ENCODE measurements around the gene TMIE.

DNA sequence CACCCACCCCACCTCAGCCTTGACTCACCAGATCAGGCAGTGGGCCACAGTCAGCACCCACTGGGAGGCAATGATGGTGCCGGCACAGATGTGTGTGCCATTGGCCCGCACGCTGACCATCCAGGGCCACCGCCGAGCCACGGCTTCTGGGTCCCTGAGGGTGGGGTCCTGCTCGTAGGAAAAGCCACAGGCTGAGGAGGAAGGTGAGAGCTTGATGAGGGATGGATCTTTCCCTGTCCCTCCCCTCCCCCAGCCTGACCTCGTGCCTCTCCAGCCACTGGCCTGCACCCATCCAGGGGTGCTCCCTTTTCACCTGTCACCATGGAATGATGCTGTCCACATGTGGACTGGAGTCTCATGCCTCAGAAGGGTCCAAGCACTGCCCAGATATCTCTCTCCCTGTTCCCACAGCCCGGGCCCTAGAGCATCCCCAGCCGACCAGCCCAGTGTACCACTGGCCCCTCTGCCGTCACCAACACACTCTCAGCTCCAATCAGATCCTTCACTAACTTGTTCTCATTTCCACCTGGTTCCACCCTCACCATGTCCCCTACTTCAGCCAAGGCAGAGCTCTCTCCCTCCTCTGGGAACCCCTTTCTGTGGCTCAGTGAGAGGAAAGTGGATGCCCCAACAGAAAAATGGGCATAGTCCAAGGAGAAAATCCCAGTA, 14.4 kb downstream of the TMIE start:
- TF ChIP-seq CTCF (IDR thresholded peaks at IDR 0.05) (no peak), RFX5 (IDR thresholded peaks at IDR 0.05) (no peak), RAD21 (conservative IDR thresholded peaks at IDR 0.05 in 1 of 2, IDR thresholded peaks at IDR 0.05 in 1 of 2) (no peak), FOSL2 (IDR thresholded peaks at IDR 0.05) (no peak), FOSL2 (CRISPR knock-in tag; IDR thresholded peaks at IDR 0.05) (no peak)
- TF ChIP-seq, protein P1, sequence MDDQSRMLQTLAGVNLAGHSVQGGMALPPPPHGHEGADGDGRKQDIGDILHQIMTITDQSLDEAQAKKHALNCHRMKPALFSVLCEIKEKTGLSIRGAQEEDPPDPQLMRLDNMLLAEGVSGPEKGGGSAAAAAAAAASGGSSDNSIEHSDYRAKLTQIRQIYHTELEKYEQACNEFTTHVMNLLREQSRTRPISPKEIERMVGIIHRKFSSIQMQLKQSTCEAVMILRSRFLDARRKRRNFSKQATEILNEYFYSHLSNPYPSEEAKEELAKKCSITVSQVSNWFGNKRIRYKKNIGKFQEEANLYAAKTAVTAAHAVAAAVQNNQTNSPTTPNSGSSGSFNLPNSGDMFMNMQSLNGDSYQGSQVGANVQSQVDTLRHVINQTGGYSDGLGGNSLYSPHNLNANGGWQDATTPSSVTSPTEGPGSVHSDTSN (IDR thresholded peaks at IDR 0.05): no peak
